HL-60/S4 (cell line): ENCODE results near the gene TMEM236.
"Not testable (repeated sequence)": the region's sequence is repeated elsewhere in the genome, so short reads cannot be mapped to it uniquely, and the experiment has no call there.

Experiments used
- in situ Hi-C: fragments of 300-500 bp; cut with MboI; formaldehyde crosslinking; loops from 2 replicates; pipeline ENCODE4 v1.14.3; 2022; ENCODE audit warnings: low sequenced_read_pairs

The TMEM236 gene, protein sequence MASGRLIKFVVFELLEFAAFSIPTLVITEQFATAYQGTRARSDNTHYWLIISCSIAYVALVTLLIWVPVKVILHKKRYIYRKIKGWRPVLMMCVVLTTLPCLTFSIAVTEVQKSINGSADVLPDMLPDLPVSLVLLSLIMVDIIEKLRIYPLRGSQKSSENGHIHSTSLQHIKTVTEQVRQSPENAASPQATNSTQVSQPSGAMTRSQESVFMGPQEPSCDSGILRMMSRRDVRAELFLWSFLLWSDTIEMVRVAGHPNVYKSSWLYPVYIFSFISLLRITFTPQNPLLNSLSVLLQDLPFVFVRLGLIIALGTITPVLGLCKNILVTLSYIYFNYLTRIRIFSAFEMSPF

GRCh38 chr10:17751781-17752445 is at the start of gene TMEM236:
TSS of gene TMEM236 (plus strand) at chr10:17752201. CDS start at chr10:17752296, 95 bp downstream.
- in situ Hi-C loops: no loop called here

DNA sequence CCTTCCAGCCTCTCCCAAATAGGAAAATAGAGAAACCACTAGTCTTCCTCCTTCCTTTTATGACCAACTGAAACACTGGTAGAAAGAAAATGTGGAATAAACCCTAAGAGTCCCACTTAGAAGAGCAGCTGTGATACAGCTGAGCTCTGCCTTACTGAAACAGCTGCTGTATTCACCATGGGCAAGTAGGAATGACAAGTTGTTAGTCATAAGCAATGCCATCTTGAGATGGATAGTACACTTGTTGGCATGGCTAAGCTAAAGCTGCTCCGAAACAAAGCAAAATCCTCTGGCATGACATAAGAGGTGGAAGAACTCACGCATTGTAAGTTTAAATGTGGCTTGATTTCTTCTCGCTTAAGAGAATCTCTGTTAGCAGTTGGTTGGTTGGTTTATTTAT is 48.3 kb upstream of the TMEM236 start:
- in situ Hi-C loops: no loop called here

GRCh38 chr10:17708821-17709220 is 43.2 kb upstream of the TMEM236 start:
- in situ Hi-C loops: no loop called here

DNA sequence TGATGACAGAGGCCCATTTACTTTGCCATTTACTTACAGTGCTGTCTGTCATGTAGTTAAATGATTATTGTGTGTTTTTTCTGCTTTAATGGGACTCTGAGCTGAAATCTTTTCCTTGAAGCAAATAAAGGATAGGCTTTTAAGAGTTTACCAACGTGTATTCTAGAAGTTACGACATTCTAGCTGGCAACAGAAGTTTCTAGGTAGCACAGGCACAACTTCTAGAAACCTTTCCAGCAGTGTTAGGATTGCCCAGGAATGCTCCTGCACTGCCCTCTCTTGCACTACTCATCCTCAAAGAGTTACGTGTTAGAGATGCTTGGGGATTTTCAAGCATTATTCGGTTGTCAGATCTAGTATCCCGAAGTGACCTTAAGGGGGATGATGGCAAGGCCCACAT is 42.5 kb upstream of the TMEM236 start:
- in situ Hi-C loops: no loop called here

- in situ Hi-C loops: no loop called here
These were observed 41.8 kb upstream of the TMEM236 start for GRCh38 chr10:17710181-17710580.

GRCh38 chr10:17712053-17712452 is 39.9 kb upstream of the TMEM236 start:
- in situ Hi-C loops: no loop called here

DNA sequence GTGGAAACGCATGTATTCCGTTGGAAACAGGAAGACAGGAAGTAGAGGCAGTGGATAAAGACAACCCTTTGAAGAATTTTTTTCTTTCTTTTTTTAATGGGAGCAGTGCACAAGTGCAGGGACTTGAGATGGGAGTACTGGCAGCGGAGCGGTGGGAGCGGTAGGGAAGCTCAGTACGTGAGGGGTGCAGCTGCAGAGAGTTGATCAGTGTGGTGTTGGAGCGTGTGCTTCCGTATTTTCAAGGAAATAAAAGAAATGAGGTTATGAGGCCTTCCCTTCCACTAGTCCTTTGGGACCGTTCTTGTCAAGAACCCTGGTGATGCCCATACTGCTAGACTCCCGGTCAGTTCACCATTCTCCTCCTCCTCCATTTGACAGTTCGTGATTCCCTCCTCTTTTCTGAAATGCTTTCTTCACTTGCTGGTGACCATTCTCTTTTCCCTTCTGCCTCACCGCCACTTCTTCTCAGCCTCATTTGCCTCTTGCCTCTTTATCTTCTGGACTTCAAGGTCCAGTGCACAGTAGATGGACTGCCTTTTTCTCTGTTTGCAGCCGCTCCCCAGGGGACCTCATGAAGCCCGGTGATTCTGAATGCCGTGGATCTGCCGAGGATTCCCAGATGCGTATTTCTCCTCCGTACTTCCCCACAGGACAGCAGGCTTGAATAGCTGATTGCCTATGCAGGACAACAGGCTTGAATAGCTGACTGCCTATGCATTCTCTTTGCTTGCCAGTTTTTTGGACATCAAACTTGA is 39.1 kb upstream of the TMEM236 start:
- in situ Hi-C loops: no loop called here

DNA sequence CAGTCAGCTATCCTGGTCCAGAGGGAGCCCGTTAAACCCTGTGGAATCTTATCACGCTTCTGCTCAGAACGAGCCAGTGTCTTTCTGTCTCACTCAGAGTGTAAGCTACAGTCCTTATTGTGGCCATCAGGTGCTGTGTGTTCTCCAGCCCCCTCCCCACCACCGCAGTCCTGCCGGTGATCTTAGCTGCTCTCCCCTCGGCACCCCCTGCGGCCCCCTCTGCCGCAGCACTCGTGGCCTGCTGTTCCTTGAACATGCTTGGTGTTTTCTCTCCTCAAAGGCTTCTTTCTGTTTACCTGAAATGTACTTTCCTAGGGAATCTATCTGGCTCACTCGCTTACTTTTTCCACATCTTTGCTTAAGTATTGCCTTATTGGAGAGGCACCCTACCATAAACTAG is 38.2 kb upstream of the TMEM236 start:
- in situ Hi-C loops: no loop called here

DNA sequence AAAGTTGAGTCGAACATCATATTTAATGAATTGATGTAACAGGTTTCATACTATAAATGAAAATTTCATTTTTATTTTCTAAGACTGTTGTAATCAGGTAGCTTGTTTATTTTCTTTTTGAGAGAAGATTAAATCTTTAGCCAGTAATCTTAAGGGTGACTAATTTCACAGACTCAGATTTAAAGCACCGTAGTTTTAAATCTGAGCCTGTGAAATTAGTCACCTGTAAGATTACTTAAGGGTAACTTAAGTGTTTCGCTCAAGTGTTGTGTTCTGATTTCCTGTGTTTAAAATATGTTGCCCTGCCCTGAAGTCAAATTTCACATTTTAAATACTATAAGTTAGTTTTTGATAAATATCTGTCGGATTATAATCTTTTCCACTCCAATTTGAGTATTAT is 35.8 kb upstream of the TMEM236 start:
- in situ Hi-C loops: no loop called here

- in situ Hi-C loops: not testable (repeated sequence)
These were observed 29.5 kb upstream of the TMEM236 start for GRCh38 chr10:17722317-17723014.

DNA sequence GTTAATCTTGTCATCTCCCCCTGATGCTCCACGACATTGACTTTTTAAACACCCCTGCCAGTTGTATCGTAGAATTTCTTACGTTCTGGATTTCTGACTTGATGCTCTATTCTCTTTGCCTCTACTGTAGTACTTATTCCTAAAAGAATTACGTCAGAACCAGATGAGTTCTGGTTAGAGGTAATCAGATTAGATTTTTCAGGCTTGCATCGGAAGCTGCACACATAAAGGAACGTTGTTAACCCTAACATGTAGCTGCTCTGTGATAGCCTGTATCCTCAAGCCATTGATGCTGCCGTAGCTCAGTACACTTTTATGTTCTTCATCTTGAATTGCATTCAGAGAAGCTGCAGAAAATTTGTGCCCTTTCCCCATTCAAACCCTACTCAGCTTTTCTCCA is 26.3 kb upstream of the TMEM236 start:
- in situ Hi-C loops: no loop called here

GRCh38 chr10:17729630-17730029 is 22.4 kb upstream of the TMEM236 start:
- in situ Hi-C loops: no loop called here

- in situ Hi-C loops: no loop called here
These were observed 21.3 kb upstream of the TMEM236 start for GRCh38 chr10:17730667-17731066.

- in situ Hi-C loops: no loop called here
These were observed 20.5 kb upstream of the TMEM236 start for GRCh38 chr10:17731331-17732020.

DNA sequence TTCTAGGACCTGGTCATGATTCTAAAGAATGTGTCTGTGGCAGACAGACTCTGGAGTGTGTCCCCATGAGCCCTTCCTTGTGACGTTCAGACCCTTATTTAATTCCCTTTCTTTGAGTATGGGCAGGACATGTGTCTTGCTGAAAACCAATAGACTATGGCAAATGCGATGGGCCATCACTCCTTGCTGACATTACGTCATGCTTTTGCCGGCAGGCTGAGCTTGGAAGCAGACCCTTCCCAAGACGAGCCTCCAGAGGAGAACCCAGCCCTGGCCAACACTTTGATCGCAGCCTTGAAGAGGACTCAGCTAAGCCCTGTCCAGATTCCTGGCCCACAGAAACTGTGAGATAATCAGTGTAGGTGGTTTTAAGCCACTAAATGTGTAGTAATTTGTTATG is 18.4 kb upstream of the TMEM236 start:
- in situ Hi-C loops: no loop called here

DNA sequence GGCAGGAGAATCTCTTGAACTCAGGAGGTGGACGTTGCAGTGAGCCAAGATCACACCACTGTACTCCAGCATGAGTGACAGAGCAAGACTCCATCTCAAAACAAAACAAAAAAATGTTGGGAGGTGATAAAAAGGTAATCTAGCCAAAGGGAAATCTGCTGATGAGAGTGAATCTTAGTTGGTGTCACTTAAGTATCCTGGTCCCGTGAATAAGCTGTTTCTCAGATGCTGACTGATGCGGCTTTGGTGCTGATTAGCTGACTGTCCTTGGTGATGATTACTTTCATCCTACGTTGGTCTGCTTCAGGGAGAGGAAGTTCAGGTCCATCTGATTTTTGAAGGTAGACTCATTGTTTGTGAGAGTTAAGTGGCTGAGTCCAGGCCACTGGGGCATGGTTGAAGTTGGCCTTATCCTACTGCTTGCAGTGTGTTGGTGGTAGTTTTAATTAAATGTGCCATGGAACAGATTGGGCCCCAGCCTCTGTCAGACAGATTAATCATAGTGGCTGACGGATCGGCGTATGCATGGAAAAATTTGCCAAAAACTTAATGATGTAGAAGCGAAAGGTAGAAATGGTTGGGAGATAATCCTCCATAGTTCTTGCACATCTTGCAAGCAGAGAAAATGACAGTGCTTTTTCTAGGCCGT is 17.4 kb upstream of the TMEM236 start:
- in situ Hi-C loops: no loop called here

DNA sequence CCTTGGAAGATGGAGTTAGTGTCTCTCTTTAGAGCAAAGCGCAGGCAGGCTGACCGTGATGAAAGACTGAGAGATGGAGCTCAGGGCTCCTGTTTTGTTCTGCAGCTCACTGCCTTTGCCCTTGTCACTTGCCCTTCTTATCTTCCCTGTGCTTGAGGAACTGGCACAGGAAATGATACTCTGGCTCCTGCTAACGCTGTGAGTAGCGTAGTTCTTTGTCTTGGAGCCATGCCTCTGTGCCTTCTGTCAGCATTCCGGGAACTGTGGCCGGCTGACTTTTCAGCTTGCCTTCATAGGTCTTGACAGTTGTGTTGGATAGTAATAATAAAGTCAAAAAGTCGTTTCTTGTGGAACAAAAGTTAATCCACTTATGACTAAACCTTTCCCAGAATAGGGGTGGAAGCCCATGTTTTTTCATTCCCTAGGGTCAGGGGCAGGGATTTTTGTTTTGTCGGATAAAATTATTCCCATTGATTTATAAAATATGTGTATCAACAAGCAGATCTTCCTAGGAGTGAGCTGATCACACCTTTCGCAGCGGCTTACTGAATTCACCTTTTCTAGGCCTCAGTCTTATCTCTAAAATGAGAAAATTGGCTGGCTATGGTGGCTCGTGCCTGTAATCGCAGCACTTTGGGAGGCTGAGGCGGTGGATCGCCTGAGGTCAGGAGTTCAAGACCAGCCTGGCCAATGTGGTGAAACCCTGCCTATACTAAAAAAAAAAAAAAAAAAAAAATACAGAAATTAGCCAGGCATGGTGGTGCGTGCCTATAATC is 16.6 kb upstream of the TMEM236 start:
- in situ Hi-C loops: no loop called here

DNA sequence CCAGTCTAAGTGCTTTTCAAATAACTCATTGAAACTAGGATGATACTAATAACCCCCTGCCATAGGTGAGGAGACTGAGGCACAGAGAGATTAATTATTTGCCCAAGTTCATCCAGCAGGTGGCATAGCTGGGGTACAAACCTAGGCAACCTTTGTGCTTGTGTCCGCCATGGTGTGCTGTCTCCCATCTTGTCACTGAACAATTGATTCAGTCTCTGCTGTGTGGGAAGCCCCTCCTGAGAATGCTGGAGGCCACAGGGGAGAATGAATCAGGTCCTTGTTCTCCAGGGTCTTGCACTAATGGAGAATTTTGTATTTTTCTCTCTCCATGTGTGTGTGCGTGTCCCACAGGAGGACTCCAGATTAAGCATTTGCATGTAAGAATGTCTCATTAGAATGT is 15.8 kb upstream of the TMEM236 start:
- in situ Hi-C loops: no loop called here
